HG03159 (cell line): ENCODE data around the gene PIAS2.
A peak's percentile ranks its signal among the peaks of the same experiment; 100 is the strongest.

ENCODE experiments used
- ATAC-seq: cut with Tn5 transposase; IDR thresholded peaks from one replicate; pipeline ENCODE4 v1.9.1; 2021; ENCODE audit warnings: mild to moderate bottlenecking, moderate library complexity; ENCODE audit not compliant: unreplicated experiment

PIAS2 gene

GRCh38 chr18:46768166-46768921 lies 149.0 kb downstream of the PIAS2 start:
- ATAC-seq, result no peak

- ATAC-seq, result no peak
Observed at GRCh38 chr18:46767217-46767616, 150.1 kb downstream of the PIAS2 start.

DNA sequence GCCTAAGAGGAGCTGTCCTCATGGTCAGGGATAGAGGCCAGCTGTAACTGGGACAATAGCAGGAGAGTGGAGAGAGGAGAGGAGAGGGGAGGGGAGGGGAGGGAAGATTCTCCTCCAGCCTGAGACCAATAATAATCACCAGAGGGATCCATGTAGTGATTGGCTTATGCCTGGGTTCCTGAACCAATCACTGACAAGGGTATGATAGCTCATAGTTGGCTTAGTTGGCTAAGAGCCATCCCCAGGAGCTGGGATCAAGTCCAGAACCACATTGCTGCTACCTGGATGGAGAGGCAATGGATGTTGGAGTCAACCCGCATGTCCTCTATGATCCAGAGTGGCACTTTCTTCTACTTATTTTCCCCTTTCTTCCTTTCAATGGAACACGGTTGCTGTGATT lies 152.7 kb downstream of the PIAS2 start:
- ATAC-seq, result no peak

DNA sequence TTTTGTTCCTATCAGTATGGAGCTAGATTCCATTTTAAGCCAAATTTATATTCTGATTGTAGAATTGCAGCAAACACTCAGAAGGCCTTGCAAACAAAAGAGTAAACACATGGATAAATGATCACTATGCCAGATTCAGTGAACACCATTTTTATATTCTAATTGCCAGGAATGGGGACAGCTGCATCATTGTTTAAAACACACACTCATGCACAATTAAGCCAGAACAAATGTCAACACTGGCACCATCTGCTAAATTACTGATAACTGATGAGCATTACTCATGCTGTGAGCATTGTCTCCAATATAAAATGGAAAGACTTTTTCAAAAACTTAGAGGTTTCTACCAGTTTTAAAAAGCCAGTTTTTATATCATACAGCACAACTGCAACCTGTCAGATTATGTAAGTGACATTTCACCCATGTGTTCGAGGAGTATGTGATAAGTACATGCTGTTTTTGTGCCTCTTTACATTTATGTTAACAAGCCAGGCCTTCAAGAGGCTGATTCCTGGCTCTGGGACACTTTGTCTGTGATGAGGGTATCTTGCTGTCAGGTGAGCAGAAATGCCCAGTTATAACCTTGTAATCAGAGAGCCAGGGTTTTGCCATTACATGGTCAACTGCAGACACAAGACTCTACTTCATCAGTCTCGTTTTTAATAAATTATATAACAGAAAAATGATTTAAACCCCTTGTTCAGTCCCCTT lies 156.1 kb downstream of the PIAS2 start:
- no peak for ATAC-seq

DNA sequence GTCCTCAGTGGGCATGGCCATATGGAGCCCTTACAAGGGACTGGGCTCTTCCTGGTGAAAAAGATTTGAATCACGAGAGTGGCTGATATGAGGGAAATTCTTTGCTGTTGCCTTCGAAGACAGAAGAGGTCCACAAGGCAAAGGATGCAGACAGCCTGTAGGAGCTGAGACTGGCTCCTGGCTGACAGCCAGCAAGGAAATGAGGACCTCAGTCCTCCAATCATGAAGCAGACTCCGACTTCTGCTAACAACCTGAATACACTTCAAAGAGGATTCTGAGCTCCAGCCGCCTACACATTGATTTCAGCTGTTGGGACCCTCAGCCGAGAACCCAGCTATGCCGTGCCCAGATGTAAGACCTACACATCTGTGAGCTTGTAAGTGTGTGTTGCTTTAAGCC lies 157.4 kb downstream of the PIAS2 start:
- ATAC-seq, result no peak

DNA sequence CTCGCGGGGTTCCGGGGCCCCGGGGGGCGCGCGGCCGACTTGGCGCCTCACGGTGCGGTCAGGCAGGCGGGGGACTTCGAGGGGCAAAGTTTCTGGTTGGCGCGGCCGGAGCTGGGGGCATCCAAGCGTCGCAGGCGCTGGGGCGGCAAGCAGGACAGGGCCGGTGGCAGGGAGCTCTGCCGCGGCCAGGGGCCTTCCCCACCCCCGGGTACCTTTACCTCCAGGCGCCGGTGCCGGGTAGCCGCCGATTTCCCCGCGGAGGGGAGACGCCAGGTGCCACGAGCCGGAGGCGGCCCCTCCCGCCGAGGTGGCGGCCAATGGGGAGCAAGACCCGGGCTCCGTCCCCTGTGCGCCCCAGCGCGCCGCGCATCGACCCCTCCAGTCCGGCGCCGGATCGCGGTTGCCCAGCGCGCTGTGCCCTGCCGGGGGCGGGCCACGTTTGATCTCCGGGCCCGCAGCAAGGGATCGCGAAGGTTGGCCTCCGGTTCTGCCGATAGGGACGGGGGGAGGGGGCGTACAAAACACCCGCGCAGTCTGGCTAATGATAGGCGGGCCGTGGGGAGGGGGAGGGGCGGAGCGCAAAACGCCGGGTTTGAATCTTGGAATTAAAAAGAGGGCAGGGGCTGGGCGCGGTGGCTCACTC lies 160.6 kb downstream of the PIAS2 start, which contains the start of gene ST8SIA5:
Gene ST8SIA5, minus strand, starts transcription at position 495 of the 643 bp plus-strand sequence. CDS start 545 bp downstream, outside the sequence.
- ATAC-seq, result no peak

DNA sequence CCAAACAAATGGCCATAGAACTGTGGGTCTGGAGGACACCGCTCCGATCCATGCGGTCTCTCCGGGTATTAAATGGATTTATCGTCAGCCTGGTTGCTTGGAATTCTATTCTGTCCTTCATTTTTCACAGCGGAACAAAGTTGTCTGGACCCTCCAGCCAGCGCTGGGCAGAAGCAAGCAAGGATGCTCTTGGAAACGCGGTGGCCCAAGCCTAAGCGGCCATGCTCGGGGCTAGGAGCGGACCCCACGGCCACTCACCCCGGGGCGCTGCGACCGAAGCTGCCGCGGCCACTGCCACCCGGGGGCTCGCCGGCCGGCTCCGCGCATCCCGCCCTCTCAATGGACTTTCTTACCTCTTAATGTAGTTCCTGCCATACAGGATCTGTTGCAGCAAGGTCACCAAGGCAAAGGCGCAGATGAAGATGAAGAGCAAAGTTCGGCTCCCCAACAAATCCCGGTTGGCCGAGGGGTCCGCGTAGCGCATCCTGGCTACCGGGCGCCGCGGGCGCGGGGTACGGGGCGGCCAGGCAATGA lies 161.2 kb downstream of the PIAS2 start:
- no peak for ATAC-seq

GRCh38 chr18:46755315-46756024 lies 161.8 kb downstream of the PIAS2 start:
- ATAC-seq, result no peak

- no peak for ATAC-seq
Observed at GRCh38 chr18:46754661-46755292, 162.5 kb downstream of the PIAS2 start.

- peak; percentile 80 for ATAC-seq
Observed at GRCh38 chr18:46754188-46754587, 163.1 kb downstream of the PIAS2 start.
